ENCODE data around the gene MME.

The MME gene

DNA sequence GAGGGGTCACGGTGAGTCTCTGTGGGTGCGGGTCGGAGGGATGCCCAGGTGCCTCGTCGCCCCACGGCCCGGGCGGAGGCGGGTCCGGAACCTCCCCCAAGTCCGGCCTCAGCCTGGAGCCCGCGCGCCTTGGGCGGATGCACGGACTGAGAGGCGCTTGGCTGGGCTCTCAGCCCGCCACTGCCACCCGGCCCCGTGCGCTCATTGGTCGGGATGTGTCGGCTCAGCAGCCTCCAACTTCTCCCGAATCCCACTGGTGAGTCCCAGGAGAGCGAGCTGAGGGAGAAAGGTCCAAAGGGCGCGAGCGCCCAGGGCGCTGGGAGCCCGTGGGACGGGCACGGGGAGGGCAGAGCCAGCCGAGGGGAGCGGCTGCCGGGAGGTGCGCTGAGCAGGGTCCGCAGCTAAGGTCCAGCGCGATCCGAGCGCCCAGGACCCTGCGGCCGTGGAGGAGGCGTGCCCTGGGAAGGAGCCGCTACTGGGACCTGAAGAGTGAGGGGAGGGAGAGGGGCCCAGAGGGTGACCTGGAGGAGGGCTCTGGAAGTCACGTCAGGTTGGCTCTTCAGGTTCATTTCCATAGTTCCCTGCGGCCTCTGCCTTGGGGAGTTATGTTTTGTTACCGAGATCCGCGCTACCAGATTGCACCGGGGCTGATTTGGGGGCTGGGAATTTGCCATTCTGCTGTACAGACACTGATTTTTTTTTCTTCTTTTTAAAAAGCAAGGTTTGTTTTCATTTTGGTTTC is at the start of gene MME:
MME (plus strand) TSS at position 574 of the 742 bp plus-strand sequence. CDS start 3,849 bp downstream, outside the sequence.
- DNase-seq (ENCODE audit: low read depth), result peak; percentile 80
- TF ChIP-seq CTCF (conservative IDR thresholded peaks at IDR 0.05; ENCODE audit: low read length), result no peak
- H3K4me3 ChIP-seq (ENCODE audit: low read length), result peak within 1 kb of the TSS; percentile 86

DNA sequence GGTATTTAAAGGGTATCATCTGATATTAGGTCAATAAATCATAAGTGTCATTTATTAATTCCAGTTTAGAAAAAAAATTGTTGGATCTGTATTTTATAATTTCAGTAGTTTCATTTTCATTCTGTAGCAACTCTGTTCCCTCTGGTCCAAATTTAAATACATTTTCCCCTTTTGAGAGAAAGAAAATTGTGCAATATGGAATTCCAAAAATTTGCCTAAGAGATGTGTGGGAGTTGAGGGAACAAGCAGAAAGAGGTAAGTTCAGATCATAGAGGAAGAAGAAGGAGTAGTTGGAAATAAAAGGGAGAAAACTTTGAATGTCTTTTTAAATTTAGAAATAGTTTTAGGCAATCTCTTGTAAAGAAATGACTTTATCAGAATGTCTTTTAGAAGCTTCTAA is 48.9 kb upstream of the MME start:
- no peak for TF ChIP-seq CTCF (conservative IDR thresholded peaks at IDR 0.05; ENCODE audit: low read length)
- H3K4me3 ChIP-seq (ENCODE audit: low read length), result no peak overlapping the region
- DNase-seq (ENCODE audit: low read depth), result peak; percentile 82

DNA sequence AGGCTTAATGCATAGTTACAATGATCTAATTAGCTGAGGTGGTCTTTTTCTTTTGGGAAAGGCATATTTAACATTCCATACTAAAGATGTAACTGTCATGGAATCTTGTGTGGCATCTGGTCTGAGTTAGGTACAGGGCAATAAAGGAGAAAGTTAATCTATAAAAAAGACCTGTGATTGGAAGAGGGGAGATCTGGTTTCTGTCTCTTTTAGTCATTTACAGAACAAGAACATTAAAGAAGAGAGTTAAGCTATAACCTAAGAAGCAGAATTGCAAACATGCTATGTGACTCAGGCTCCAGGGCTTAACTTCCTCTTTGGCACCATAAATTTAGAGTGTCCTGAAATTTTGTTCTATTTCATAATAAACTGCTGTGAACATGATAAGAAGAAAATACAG is 47.2 kb upstream of the MME start:
- TF ChIP-seq CTCF (conservative IDR thresholded peaks at IDR 0.05; ENCODE audit: low read length), result no peak
- no peak overlapping the region for H3K4me3 ChIP-seq (ENCODE audit: low read length)
- DNase-seq (ENCODE audit: low read depth), result peak; percentile 76

DNA sequence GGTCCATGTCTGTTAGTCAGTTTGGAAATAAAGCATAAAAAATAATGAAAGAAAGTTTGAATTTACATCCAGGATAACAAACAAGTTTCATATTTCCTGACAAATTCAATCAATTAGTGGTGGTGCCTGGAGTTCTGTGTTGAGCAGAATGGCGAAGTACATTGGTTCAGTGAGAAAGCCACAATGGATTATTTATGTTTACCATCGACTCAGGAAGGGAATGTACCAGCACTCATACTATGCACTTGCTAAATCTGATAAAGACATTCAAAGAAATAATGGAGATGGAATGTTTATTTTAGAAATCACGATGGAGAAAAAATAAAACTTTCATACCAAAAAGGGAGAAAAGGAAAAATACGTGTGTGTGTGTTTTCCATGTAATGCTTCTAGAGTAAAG is 45.3 kb upstream of the MME start:
- no peak for DNase-seq (ENCODE audit: low read depth)
- no peak overlapping the region for H3K4me3 ChIP-seq (ENCODE audit: low read length)
- TF ChIP-seq CTCF (conservative IDR thresholded peaks at IDR 0.05; ENCODE audit: low read length), result no peak

DNA sequence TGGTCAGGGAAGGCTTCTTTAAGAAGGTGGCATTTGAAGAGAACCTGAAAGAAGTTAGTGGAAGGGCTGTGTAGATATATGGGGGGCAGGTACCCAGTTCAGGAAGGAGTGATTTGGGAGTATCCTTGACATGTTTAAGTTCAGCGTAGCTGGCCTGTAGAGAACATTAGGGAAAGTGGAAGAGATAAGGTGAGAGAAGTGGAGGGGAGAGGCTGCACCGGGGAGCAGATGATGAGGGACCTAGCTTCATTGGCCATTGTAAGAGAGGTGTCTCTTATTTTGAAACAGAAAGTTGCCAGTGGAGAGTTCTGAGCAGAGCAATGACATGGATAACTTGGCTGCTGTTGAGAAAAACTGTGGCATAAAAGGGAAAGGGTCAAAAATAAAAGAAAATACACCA is 44.6 kb upstream of the MME start:
- no peak for TF ChIP-seq CTCF (conservative IDR thresholded peaks at IDR 0.05; ENCODE audit: low read length)
- no peak for DNase-seq (ENCODE audit: low read depth)
- no peak overlapping the region for H3K4me3 ChIP-seq (ENCODE audit: low read length)

GRCh38 chr3:155037508-155038202 is 42.5 kb upstream of the MME start:
- no peak for TF ChIP-seq CTCF (conservative IDR thresholded peaks at IDR 0.05; ENCODE audit: low read length)
- H3K4me3 ChIP-seq (ENCODE audit: low read length), result no peak overlapping the region
- no peak for DNase-seq (ENCODE audit: low read depth)

DNA sequence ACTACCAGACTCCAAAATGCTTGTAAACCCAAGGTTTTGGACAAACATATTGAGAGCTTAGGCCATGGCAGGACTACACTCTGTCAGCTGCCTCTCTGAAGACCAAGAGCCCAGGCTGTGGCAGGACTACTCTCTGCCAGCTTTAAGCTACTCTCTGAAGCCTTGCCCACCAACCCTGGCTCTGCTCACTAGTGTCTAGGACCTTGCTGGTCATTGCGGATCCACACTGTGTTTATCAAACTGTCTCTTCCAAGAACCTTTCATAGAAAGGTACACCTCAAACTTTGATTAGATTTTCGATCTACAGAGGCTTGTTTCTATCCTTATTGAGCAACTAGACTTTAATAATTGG is 41.9 kb upstream of the MME start:
- no peak for TF ChIP-seq CTCF (conservative IDR thresholded peaks at IDR 0.05; ENCODE audit: low read length)
- no peak for DNase-seq (ENCODE audit: low read depth)
- H3K4me3 ChIP-seq (ENCODE audit: low read length), result no peak overlapping the region

All from AG10803 (cell line).